ENCODE results near the gene EPB41L4B.
"Not testable (repeated sequence)": the region's sequence is repeated elsewhere in the genome, so short reads cannot be mapped to it uniquely, and the experiment has no call there.

EPB41L4B gene

GRCh38 chr9:109286981-109287380, 33.9 kb downstream of the EPB41L4B start:
- H3K23ac ChIP-seq (ENCODE audit: low read length in 2 of 2): no peak overlapping the region
- no peak overlapping the region for H3K4me3 ChIP-seq (ENCODE audit: insufficient read depth in 1 of 2, low read depth in 1 of 2, low read length in 2 of 2)
- no peak overlapping the region for H2BK12ac ChIP-seq (ENCODE audit: low read length in 2 of 2)
- H2BK5ac ChIP-seq (ENCODE audit: low read depth, low read length, poor library complexity, severe bottlenecking): no peak overlapping the region
- no peak overlapping the region for H2AK5ac ChIP-seq (ENCODE audit: low read length, severe bottlenecking)
- H3K18ac ChIP-seq (ENCODE audit: low read depth in 1 of 2, low read length in 2 of 2): no peak overlapping the region
- no peaks in the 10 kb centered on the region for H3K36me3 ChIP-seq (ENCODE audit: control insufficient read depth in 1 of 2, insufficient read depth in 2 of 2, low read depth in 1 of 2, low read length in 2 of 2)
- H4K91ac ChIP-seq (ENCODE audit: low read length): no peak overlapping the region
- H2AFZ ChIP-seq (ENCODE audit: low read depth, low read length): no peak overlapping the region
- H3K4me1 ChIP-seq (ENCODE audit: control insufficient read depth, insufficient read depth, low read depth, low read length): no peaks in the 10 kb centered on the region
- no peaks in the 10 kb centered on the region for H3K9me3 ChIP-seq (ENCODE audit: control insufficient read depth, low read length)
- H3K4me2 ChIP-seq (ENCODE audit: low read length, poor library complexity, severe bottlenecking): no peak overlapping the region
- DNase-seq: no peak
- no peak overlapping the region for H3K9ac ChIP-seq (ENCODE audit: low read length)
- H3K27ac ChIP-seq (ENCODE audit: low read length, poor library complexity, severe bottlenecking): no peak overlapping the region
- peaks cover 16 to 58% of the 10 kb centered on the region in 2 experiments for H3K27me3 ChIP-seq (ENCODE audit: control insufficient read depth in 1 of 2, insufficient read depth in 1 of 2, low read length in 2 of 2)
- no peak overlapping the region for H4K8ac ChIP-seq (ENCODE audit: low read length)
- H2BK120ac ChIP-seq (ENCODE audit: low read depth, low read length): no peak overlapping the region
- no peak overlapping the region for H3K4ac ChIP-seq (ENCODE audit: low read depth in 1 of 2, low read length in 2 of 2)
- H3K14ac ChIP-seq (ENCODE audit: low read length in 2 of 2): no peak overlapping the region
- no peak overlapping the region for H2BK15ac ChIP-seq (ENCODE audit: low read depth, poor library complexity, severe bottlenecking)
- no peaks in the 10 kb centered on the region for H3K79me1 ChIP-seq (replicated peaks; ENCODE audit: low read length, poor library complexity, severe bottlenecking)

GRCh38 chr9:109286571-109286977, 34.3 kb downstream of the EPB41L4B start:
- H3K4me2 ChIP-seq (ENCODE audit: low read length, poor library complexity, severe bottlenecking): no peak overlapping the region
- no peak overlapping the region for H3K4me3 ChIP-seq (ENCODE audit: insufficient read depth in 1 of 2, low read depth in 1 of 2, low read length in 2 of 2)
- H4K8ac ChIP-seq (ENCODE audit: low read length): no peak overlapping the region
- H2BK15ac ChIP-seq (ENCODE audit: low read depth, poor library complexity, severe bottlenecking): no peak overlapping the region
- H3K27me3 ChIP-seq (ENCODE audit: control insufficient read depth in 1 of 2, insufficient read depth in 1 of 2, low read length in 2 of 2): peaks cover 16 to 56% of the 10 kb centered on the region in 2 experiments
- H2BK12ac ChIP-seq (ENCODE audit: low read length in 2 of 2): no peak overlapping the region
- H2AK5ac ChIP-seq (ENCODE audit: low read length, severe bottlenecking): no peak overlapping the region
- no peak overlapping the region for H3K14ac ChIP-seq (ENCODE audit: low read length in 2 of 2)
- no peak overlapping the region for H2AFZ ChIP-seq (ENCODE audit: low read depth, low read length)
- H4K91ac ChIP-seq (ENCODE audit: low read length): no peak overlapping the region
- no peaks in the 10 kb centered on the region for H3K79me1 ChIP-seq (replicated peaks; ENCODE audit: low read length, poor library complexity, severe bottlenecking)
- H2BK120ac ChIP-seq (ENCODE audit: low read depth, low read length): no peak overlapping the region
- H3K4ac ChIP-seq (ENCODE audit: low read depth in 1 of 2, low read length in 2 of 2): no peak overlapping the region
- no peaks in the 10 kb centered on the region for H3K9me3 ChIP-seq (ENCODE audit: control insufficient read depth, low read length)
- no peak overlapping the region for H3K27ac ChIP-seq (ENCODE audit: low read length, poor library complexity, severe bottlenecking)
- no peak overlapping the region for H2BK5ac ChIP-seq (ENCODE audit: low read depth, low read length, poor library complexity, severe bottlenecking)
- H3K18ac ChIP-seq (ENCODE audit: low read depth in 1 of 2, low read length in 2 of 2): no peak overlapping the region
- H3K9ac ChIP-seq (ENCODE audit: low read length): no peak overlapping the region
- no peak for DNase-seq
- no peak overlapping the region for H3K23ac ChIP-seq (ENCODE audit: low read length in 2 of 2)
- no peaks in the 10 kb centered on the region for H3K4me1 ChIP-seq (ENCODE audit: control insufficient read depth, insufficient read depth, low read depth, low read length)
- 69% methylated on average over 4 of the region's 4 CpGs for WGBS
- no peaks in the 10 kb centered on the region for H3K36me3 ChIP-seq (ENCODE audit: control insufficient read depth in 1 of 2, insufficient read depth in 2 of 2, low read depth in 1 of 2, low read length in 2 of 2)

- not testable (repeated sequence) for H2AK5ac ChIP-seq (ENCODE audit: low read length, severe bottlenecking); H2AFZ ChIP-seq (ENCODE audit: low read depth, low read length); H3K14ac ChIP-seq (ENCODE audit: low read length in 2 of 2); H2BK12ac ChIP-seq (ENCODE audit: low read length in 2 of 2); H2BK15ac ChIP-seq (ENCODE audit: low read depth, poor library complexity, severe bottlenecking); H4K8ac ChIP-seq (ENCODE audit: low read length); H3K4ac ChIP-seq (ENCODE audit: low read depth in 1 of 2, low read length in 2 of 2); H3K9ac ChIP-seq (ENCODE audit: low read length); H2BK120ac ChIP-seq (ENCODE audit: low read depth, low read length); H3K9me3 ChIP-seq (ENCODE audit: control insufficient read depth, low read length); H2BK5ac ChIP-seq (ENCODE audit: low read depth, low read length, poor library complexity, severe bottlenecking); H3K4me2 ChIP-seq (ENCODE audit: low read length, poor library complexity, severe bottlenecking); H3K18ac ChIP-seq (ENCODE audit: low read depth in 1 of 2, low read length in 2 of 2); DNase-seq; H3K79me1 ChIP-seq (replicated peaks; ENCODE audit: low read length, poor library complexity, severe bottlenecking); H3K27ac ChIP-seq (ENCODE audit: low read length, poor library complexity, severe bottlenecking); H3K4me3 ChIP-seq (ENCODE audit: insufficient read depth in 1 of 2, low read depth in 1 of 2, low read length in 2 of 2); H3K36me3 ChIP-seq (ENCODE audit: control insufficient read depth in 1 of 2, insufficient read depth in 2 of 2, low read depth in 1 of 2, low read length in 2 of 2); H4K91ac ChIP-seq (ENCODE audit: low read length); H3K4me1 ChIP-seq (ENCODE audit: control insufficient read depth, insufficient read depth, low read depth, low read length); H3K23ac ChIP-seq (ENCODE audit: low read length in 2 of 2)
- peaks cover 16 to 46% of the 10 kb centered on the region in 2 experiments for H3K27me3 ChIP-seq (ENCODE audit: control insufficient read depth in 1 of 2, insufficient read depth in 1 of 2, low read length in 2 of 2)
- WGBS: no CpG with 5 or more reads among the region's 2 CpGs
Observed at GRCh38 chr9:109283672-109284071, 37.2 kb downstream of the EPB41L4B start.

- H3K4me1 ChIP-seq (ENCODE audit: control insufficient read depth, insufficient read depth, low read depth, low read length): no peaks in the 10 kb centered on the region
- no peak overlapping the region for H2BK5ac ChIP-seq (ENCODE audit: low read depth, low read length, poor library complexity, severe bottlenecking)
- no peak overlapping the region for H2AFZ ChIP-seq (ENCODE audit: low read depth, low read length)
- no peak overlapping the region for H4K91ac ChIP-seq (ENCODE audit: low read length)
- no peak overlapping the region for H2BK12ac ChIP-seq (ENCODE audit: low read length in 2 of 2)
- no peaks in the 10 kb centered on the region for H3K79me1 ChIP-seq (replicated peaks; ENCODE audit: low read length, poor library complexity, severe bottlenecking)
- H3K36me3 ChIP-seq (ENCODE audit: control insufficient read depth in 1 of 2, insufficient read depth in 2 of 2, low read depth in 1 of 2, low read length in 2 of 2): no peaks in the 10 kb centered on the region
- H2BK15ac ChIP-seq (ENCODE audit: low read depth, poor library complexity, severe bottlenecking): no peak overlapping the region
- no peak overlapping the region for H3K14ac ChIP-seq (ENCODE audit: low read length in 2 of 2)
- no peak overlapping the region for H2BK120ac ChIP-seq (ENCODE audit: low read depth, low read length)
- peaks cover 16 to 52% of the 10 kb centered on the region in 2 experiments for H3K27me3 ChIP-seq (ENCODE audit: control insufficient read depth in 1 of 2, insufficient read depth in 1 of 2, low read length in 2 of 2)
- H2AK5ac ChIP-seq (ENCODE audit: low read length, severe bottlenecking): no peak overlapping the region
- no peak overlapping the region for H3K23ac ChIP-seq (ENCODE audit: low read length in 2 of 2)
- no peak overlapping the region for H3K27ac ChIP-seq (ENCODE audit: low read length, poor library complexity, severe bottlenecking)
- no peak overlapping the region for H3K18ac ChIP-seq (ENCODE audit: low read depth in 1 of 2, low read length in 2 of 2)
- H4K8ac ChIP-seq (ENCODE audit: low read length): no peak overlapping the region
- DNase-seq: no peak
- no peak overlapping the region for H3K4me2 ChIP-seq (ENCODE audit: low read length, poor library complexity, severe bottlenecking)
- H3K9me3 ChIP-seq (ENCODE audit: control insufficient read depth, low read length): no peaks in the 10 kb centered on the region
- no peak overlapping the region for H3K4me3 ChIP-seq (ENCODE audit: insufficient read depth in 1 of 2, low read depth in 1 of 2, low read length in 2 of 2)
- no peak overlapping the region for H3K4ac ChIP-seq (ENCODE audit: low read depth in 1 of 2, low read length in 2 of 2)
- 87% methylated on average over 1 of the region's 3 CpGs for WGBS
- no peak overlapping the region for H3K9ac ChIP-seq (ENCODE audit: low read length)
Observed at GRCh38 chr9:109283012-109283411, 37.8 kb downstream of the EPB41L4B start.

All from mesenchymal stem cell (in vitro differentiated cells and primary cell).